Activated T-helper 2 cell treated with anti-CD3 and anti-CD28 coated beads, Interferon-gamma antibody, Interleukin-2, Interleukin-4, amounts not matched to agents 10 μg/mL and 5 μg/mL and 100 μg/mL, durations not matched to agents 14 hours and 24 hours and 36 hours (primary cell): ENCODE results near the gene SPATS2L. TPM values are rescaled to one million over a fixed set of nuclear protein-coding genes. Genes with fewer than 3 reads are reported as not detected.

ENCODE experiments used
- DNase-seq: peaks from one replicate; pipeline ENCODE4 v3.0.0; 2021; ENCODE audit warnings: low spot score
- H3K27ac Mint-ChIP-seq: one replicate; pipeline ENCODE4 v1.8.0; 2021; ENCODE audit warnings: mixed read lengths
- H3K27me3 Mint-ChIP-seq: one replicate; pipeline ENCODE4 v1.8.0; 2021; ENCODE audit warnings: low read depth, mixed read lengths
- H3K36me3 Mint-ChIP-seq: one replicate; pipeline ENCODE4 v1.8.0; 2021; ENCODE audit warnings: low read depth, mixed read lengths
- H3K4me1 Mint-ChIP-seq: one replicate; pipeline ENCODE4 v1.8.0; 2021; ENCODE audit warnings: low read depth, mixed read lengths
- H3K4me3 Mint-ChIP-seq: one replicate; pipeline ENCODE4 v1.8.0; 2021; ENCODE audit warnings: low read depth, mild to moderate bottlenecking, moderate library complexity, mixed read lengths
- H3K9me3 Mint-ChIP-seq: one replicate; pipeline ENCODE4 v1.8.0; 2021; ENCODE audit warnings: mixed read lengths
- intact Hi-C: fragments of 100-400 bp; cut with micrococcal nuclease; formaldehyde crosslinking; loops from one replicate; pipeline ENCODE4 v1.15.1; 2023
- total RNA-seq: library from RNA; stranded (reverse); gene quantifications from 2 replicates; pipeline ENCODE4 v1.2.3, GENCODE V29; 2022

SPATS2L gene
- total RNA-seq, 1 donor from 2014 or later = 62.2 TPM

- H3K27me3 Mint-ChIP-seq = no peaks in the 10 kb centered on the region
- H3K9me3 Mint-ChIP-seq = no peaks in the 10 kb centered on the region
- H3K4me3 Mint-ChIP-seq = no peak overlapping the region
- no peak overlapping the region for H3K27ac Mint-ChIP-seq
- H3K4me1 Mint-ChIP-seq = peaks cover 30% of the 10 kb centered on the region
- intact Hi-C loops = loop anchor here (5.0 kb wide), 2 partner anchors 218 to 287 kb away; partner anchors contain the start of genes BZW1 and SPATS2L
- peaks cover 15% of the 10 kb centered on the region for H3K36me3 Mint-ChIP-seq
- no peak for DNase-seq
Observed at GRCh38 chr2:200525066-200525465, 218.6 kb downstream of the SPATS2L start.

- no peaks in the 10 kb centered on the region for H3K27me3 Mint-ChIP-seq
- DNase-seq = no peak
- peaks cover 15% of the 10 kb centered on the region for H3K36me3 Mint-ChIP-seq
- intact Hi-C loops = loop anchor here (5.0 kb wide), 2 partner anchors 218 to 287 kb away; partner anchors contain the start of genes BZW1 and SPATS2L
- peak overlapping the region; percentile 98 for H3K4me3 Mint-ChIP-seq
- H3K4me1 Mint-ChIP-seq = peaks cover 30% of the 10 kb centered on the region
- peak overlapping the region; percentile 94 for H3K27ac Mint-ChIP-seq
- no peaks in the 10 kb centered on the region for H3K9me3 Mint-ChIP-seq
Observed at GRCh38 chr2:200525551-200525881, 219.0 kb downstream of the SPATS2L start.

- Mint-ChIP-seq H3K27ac (peak within 1 kb of the TSS; percentile 94), H3K36me3 (peaks cover 15% of the 10 kb centered on the region), H3K4me1 (peaks cover 30% of the 10 kb centered on the region), H3K27me3 (no peaks in the 10 kb centered on the region), H3K4me3 (peak within 1 kb of the TSS; percentile 98), H3K9me3 (no peaks in the 10 kb centered on the region)
- DNase-seq = peak; percentile 96
- intact Hi-C loops = loop anchor here (1.0 to 5.0 kb wide), 5 partner anchors 16 to 363 kb away; partner anchors contain the start of genes BZW1, KCTD18, NIF3L1 and PPIL3
Observed at GRCh38 chr2:200525882-200526651, 219.6 kb downstream of the SPATS2L start, which contains the start of gene SGO2. Gene SGO2, plus strand, starts transcription at chr2:200526207. Its CDS starts 6,769 bp downstream, at chr2:200532976.

- Mint-ChIP-seq H3K36me3 (peaks cover 18% of the 10 kb centered on the region), H3K4me3 (peak overlapping the region; percentile 98), H3K9me3 (no peaks in the 10 kb centered on the region), H3K4me1 (peaks cover 28% of the 10 kb centered on the region), H3K27ac (no peak overlapping the region), H3K27me3 (no peaks in the 10 kb centered on the region)
- no peak for DNase-seq
- intact Hi-C loops = loop anchor here (5.0 kb wide), 2 partner anchors 221 to 284 kb away; partner anchors contain the start of genes BZW1 and SPATS2L
Observed at GRCh38 chr2:200528228-200528627, 221.7 kb downstream of the SPATS2L start.

Other genes starting within 250 kb of the SPATS2L start
- 12.3 and 14.1 TPM in 2 replicates for gene KCTD18, start 203.4 kb downstream of the SPATS2L start, total RNA-seq
- 30.3 and 32.3 TPM in 2 replicates for gene SGO2, start 219.5 kb downstream of the SPATS2L start, total RNA-seq